Neural progenitor cell (in vitro differentiated cells): ENCODE measurements around the gene GGTA1. TPM values are rescaled to one million over a fixed set of nuclear protein-coding genes. Genes with fewer than 3 reads are reported as not detected.

Experiments
- DNase-seq: peaks from one replicate; pipeline ENCODE4 v3.0.0-alpha.2; 2016; ENCODE audit warnings: low spot score
- H2AFZ ChIP-seq: fragments of 200-600 bp; sonication (generic); replicated peaks from 2 replicates; pipeline ENCODE4 v1.6.1; 2016; ENCODE audit warnings: antibody characterized with exemption
- H3F3A ChIP-seq: fragments of 200-600 bp; sonication (generic); 2 replicates; pipeline ENCODE4 v1.6.1; 2016; ENCODE audit warnings: antibody characterized with exemption, low read depth
- H3K27ac ChIP-seq: fragments of 200-600 bp; sonication (generic); 2 replicates; pipeline ENCODE4 v1.5.1; 2016; ENCODE audit warnings: mild to moderate bottlenecking
- H3K27me3 ChIP-seq: fragments of 200-600 bp; sonication (generic); 2 replicates; pipeline ENCODE4 v1.6.1; 2016; ENCODE audit warnings: mild to moderate bottlenecking, moderate library complexity
- H3K36me3 ChIP-seq: fragments of 200-600 bp; sonication (generic); 2 replicates; pipeline ENCODE4 v1.5.1; 2016
- H3K4me1 ChIP-seq: fragments of 200-600 bp; sonication (generic); 2 replicates; pipeline ENCODE4 v1.6.1; 2016; ENCODE audit warnings: mixed run types
- H3K4me2 ChIP-seq: fragments of 200-600 bp; sonication (generic); 2 replicates; pipeline ENCODE4 v1.6.1; 2016
- H3K4me3 ChIP-seq: fragments of 200-600 bp; sonication (generic); 2 replicates; pipeline ENCODE4 v1.5.1; 2016
- H3K79me2 ChIP-seq: fragments of 200-600 bp; sonication (generic); 2 replicates; pipeline ENCODE4 v1.6.1; 2016; ENCODE audit warnings: low read depth
- H3K9ac ChIP-seq: fragments of 200-600 bp; sonication (generic); 2 replicates; pipeline ENCODE4 v1.6.1; 2016
- H3K9me3 ChIP-seq: fragments of 200-600 bp; sonication (generic); 2 replicates; pipeline ENCODE4 v1.5.1; 2016; ENCODE audit warnings: low read depth
- H4K20me1 ChIP-seq: fragments of 200-600 bp; sonication (generic); 2 replicates; pipeline ENCODE4 v1.6.1; 2016; ENCODE audit warnings: low read depth
- H3K27ac Mint-ChIP-seq: 3 replicates; pipeline ENCODE4 v1.8.0; 2021; ENCODE audit warnings: mixed read lengths
- H3K27me3 Mint-ChIP-seq: 2 replicates; pipeline ENCODE4 v1.8.0; 2022; ENCODE audit warnings: low read depth, mild to moderate bottlenecking, inconsistent platforms, moderate library complexity, mixed read lengths; ENCODE audit not compliant: insufficient read depth
- H3K36me3 Mint-ChIP-seq: 3 replicates; pipeline ENCODE4 v1.8.0; 2021; ENCODE audit warnings: mixed read lengths
- H3K4me1 Mint-ChIP-seq: 3 replicates; pipeline ENCODE4 v1.8.0; 2021; ENCODE audit warnings: mixed read lengths
- H3K4me3 Mint-ChIP-seq: 3 replicates; pipeline ENCODE4 v1.8.0; 2021; ENCODE audit warnings: mild to moderate bottlenecking, moderate library complexity, mixed read lengths
- H3K9me3 Mint-ChIP-seq: 3 replicates; pipeline ENCODE4 v1.8.0; 2020; ENCODE audit warnings: mixed read lengths
- CTCF ChIP-seq: fragments of 200-600 bp; sonication (generic); IDR thresholded peaks from 2 replicates; pipeline ENCODE4 v1.5.1; 2017; ENCODE audit warnings: antibody characterized with exemption, mild to moderate bottlenecking
- EZH2 ChIP-seq: fragments of 200-600 bp; sonication (generic); IDR thresholded peaks from 2 replicates; pipeline ENCODE4 v1.6.1; 2017; ENCODE audit warnings: antibody characterized with exemption, mild to moderate bottlenecking, moderate library complexity
- EZH2phosphoT487 ChIP-seq: fragments of 200-600 bp; sonication (generic); IDR thresholded peaks from 2 replicates; pipeline ENCODE4 v1.6.1; 2017; ENCODE audit warnings: antibody characterized with exemption
- total RNA-seq: library from RNA; depleted of rRNA; stranded (reverse); fragments of >200 nt; gene quantifications from 2 replicates; pipeline ENCODE4 v1.2.3, GENCODE V29; 2015; ENCODE audit warnings: low replicate concordance

GGTA1 gene
- total RNA-seq, 1 donor from 2014 or later, result not detected

GRCh38 chr9:121489344-121489743 is 10.3 kb downstream of the GGTA1 start:
- no peak for DNase-seq
- Histone ChIP-seq H3K27ac (no peak overlapping the region), H4K20me1 (no peaks in the 10 kb centered on the region), H3K4me1 (no peaks in the 10 kb centered on the region), H3K4me3 (no peak overlapping the region), H3K36me3 (no peaks in the 10 kb centered on the region), H3K4me2 (no peak overlapping the region), H2AFZ (no peak overlapping the region), H3K9ac (no peak overlapping the region), H3K27me3 (no peaks in the 10 kb centered on the region), H3F3A (no peaks in the 10 kb centered on the region), H3K79me2 (no peaks in the 10 kb centered on the region), H3K9me3 (no peaks in the 10 kb centered on the region)
- no peaks in the 10 kb centered on the region for H3K9me3 Mint-ChIP-seq
- TF ChIP-seq EZH2phosphoT487, result no peak
- no peak overlapping the region for H3K4me3 Mint-ChIP-seq
- no peak overlapping the region for H3K27ac Mint-ChIP-seq
- no peaks in the 10 kb centered on the region for H3K36me3 Mint-ChIP-seq
- H3K4me1 Mint-ChIP-seq, result peaks cover 9% of the 10 kb centered on the region
- peaks cover 6% of the 10 kb centered on the region for H3K27me3 Mint-ChIP-seq

DNA sequence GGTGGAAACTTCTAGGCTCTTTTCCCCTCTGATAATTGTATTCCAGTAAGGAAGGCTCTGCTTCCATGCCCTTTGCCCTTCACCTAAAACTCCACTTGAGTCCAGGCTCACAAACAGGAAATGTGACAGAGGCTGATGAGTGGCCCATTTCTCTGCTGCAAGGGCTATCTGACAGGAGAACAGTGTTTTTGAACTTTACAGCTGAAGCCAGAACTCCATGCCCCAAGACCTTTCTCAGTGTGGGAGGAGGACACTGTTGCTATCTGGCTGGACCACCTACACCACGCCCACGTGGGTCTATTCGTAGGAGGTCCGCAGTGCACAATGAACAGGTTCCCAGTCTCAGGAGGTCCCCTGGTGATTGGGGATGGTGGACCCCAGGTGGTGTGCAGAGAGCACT is 13.6 kb downstream of the GGTA1 start:
- H3F3A ChIP-seq, result no peaks in the 10 kb centered on the region
- Mint-ChIP-seq H3K4me1 (peaks cover 24% of the 10 kb centered on the region), H3K4me3 (no peak overlapping the region), H3K27ac (peak overlapping the region; percentile 47), H3K36me3 (no peaks in the 10 kb centered on the region), H3K27me3 (peaks cover 2% of the 10 kb centered on the region), H3K9me3 (no peaks in the 10 kb centered on the region)
- no peaks in the 10 kb centered on the region for H3K36me3 ChIP-seq
- no peak for DNase-seq
- H3K4me2 ChIP-seq, result no peak overlapping the region
- no peak overlapping the region for H3K4me3 ChIP-seq
- no peak overlapping the region for H3K9ac ChIP-seq
- H3K79me2 ChIP-seq, result no peaks in the 10 kb centered on the region
- H2AFZ ChIP-seq, result no peak overlapping the region
- no peaks in the 10 kb centered on the region for H4K20me1 ChIP-seq
- peaks cover 12% of the 10 kb centered on the region for H3K4me1 ChIP-seq
- no peaks in the 10 kb centered on the region for H3K27me3 ChIP-seq
- no peak overlapping the region for H3K27ac ChIP-seq
- TF ChIP-seq CTCF (no peak), EZH2 (no peak), EZH2phosphoT487 (no peak)
- H3K9me3 ChIP-seq, result no peaks in the 10 kb centered on the region

DNA sequence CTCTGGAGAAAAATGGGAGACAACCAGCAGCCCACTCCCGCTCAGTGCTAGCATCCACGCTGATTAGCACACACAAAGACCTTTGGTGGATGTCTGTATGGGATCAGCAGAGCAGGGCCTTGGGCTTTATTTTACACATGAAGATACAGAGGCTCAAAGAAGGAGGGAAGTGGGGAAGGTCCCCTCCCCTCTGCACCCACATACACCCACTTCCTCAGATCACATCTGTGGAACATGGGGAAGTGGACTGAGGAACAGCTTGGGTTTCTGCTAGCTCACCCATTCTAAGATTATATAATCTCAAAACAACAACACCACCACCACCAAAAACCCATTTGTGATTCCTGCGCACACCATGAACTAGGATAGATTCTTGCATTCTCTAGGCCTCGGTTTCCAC is 14.0 kb downstream of the GGTA1 start:
- Histone ChIP-seq H3K27me3 (no peaks in the 10 kb centered on the region), H4K20me1 (no peaks in the 10 kb centered on the region), H3K9me3 (no peaks in the 10 kb centered on the region), H3K4me1 (peaks cover 12% of the 10 kb centered on the region), H3K27ac (no peak overlapping the region), H3K4me2 (no peak overlapping the region), H3K4me3 (no peak overlapping the region), H3K36me3 (no peaks in the 10 kb centered on the region), H3K9ac (no peak overlapping the region), H3K79me2 (no peaks in the 10 kb centered on the region), H3F3A (no peaks in the 10 kb centered on the region), H2AFZ (no peak overlapping the region)
- Mint-ChIP-seq H3K4me3 (no peak overlapping the region), H3K27ac (peak overlapping the region; percentile 47), H3K9me3 (no peaks in the 10 kb centered on the region), H3K27me3 (peaks cover 2% of the 10 kb centered on the region), H3K36me3 (no peaks in the 10 kb centered on the region), H3K4me1 (peaks cover 24% of the 10 kb centered on the region)
- DNase-seq, result no peak
- TF ChIP-seq CTCF, result no peak
- no peak for TF ChIP-seq EZH2phosphoT487
- no peak for TF ChIP-seq EZH2

GRCh38 chr9:121484651-121485446 is 14.8 kb downstream of the GGTA1 start:
- no peak overlapping the region for H3K4me3 ChIP-seq
- H3K27me3 ChIP-seq, result no peaks in the 10 kb centered on the region
- peaks cover 24% of the 10 kb centered on the region for H3K4me1 Mint-ChIP-seq
- no peaks in the 10 kb centered on the region for H3K36me3 Mint-ChIP-seq
- H3K4me3 Mint-ChIP-seq, result no peak overlapping the region
- no peak overlapping the region for H3K4me2 ChIP-seq
- no peak overlapping the region for H2AFZ ChIP-seq
- no peaks in the 10 kb centered on the region for H3K9me3 Mint-ChIP-seq
- TF ChIP-seq EZH2, result no peak
- TF ChIP-seq CTCF, result no peak
- no peak for TF ChIP-seq EZH2phosphoT487
- H3K36me3 ChIP-seq, result no peaks in the 10 kb centered on the region
- no peak overlapping the region for H3K9ac ChIP-seq
- peaks cover 12% of the 10 kb centered on the region for H3K4me1 ChIP-seq
- no peaks in the 10 kb centered on the region for H3F3A ChIP-seq
- H3K27ac ChIP-seq, result no peak overlapping the region
- no peak for DNase-seq
- H3K9me3 ChIP-seq, result no peaks in the 10 kb centered on the region
- no peak overlapping the region for H3K27ac Mint-ChIP-seq
- no peaks in the 10 kb centered on the region for H3K79me2 ChIP-seq
- peaks cover 2% of the 10 kb centered on the region for H3K27me3 Mint-ChIP-seq
- no peaks in the 10 kb centered on the region for H4K20me1 ChIP-seq
